ENCODE measurements around the gene SLC12A8.

GRCh38 chr3:125185805-125186204 lies 26.7 kb downstream of the SLC12A8 start:
- TF ChIP-seq CTCF (IDR thresholded peaks at IDR 0.05) (no peak), POLR2A (IDR thresholded peaks at IDR 0.05) (no peak)

Measured in right lobe of liver (tissue), 4 donors.